Fibroblast of lung (primary cell): ENCODE measurements around the gene IRGC. TPM values are rescaled to one million over a fixed set of nuclear protein-coding genes. Genes with fewer than 3 reads are reported as not detected.
A peak's percentile ranks its signal among the peaks of the same experiment; 100 is the strongest.

Source experiments
- DNase-seq, 2 donors: peaks; one replicate each; pipeline versions ENCODE4 v3.0.0 to v3.0.0-alpha.2; 2010; ENCODE audit warnings: low read depth in 2 of 2
- H2AFZ ChIP-seq: 2 replicates; pipeline ENCODE4 v1.5.1; 2012; ENCODE audit warnings: low read length, control low read depth, inconsistent platforms
- H3K27ac ChIP-seq: 2 replicates; pipeline ENCODE4 v1.5.1; 2011; ENCODE audit warnings: low read length, control low read depth; ENCODE audit not compliant: insufficient read depth
- H3K27me3 ChIP-seq: 2 replicates; pipeline ENCODE4 v1.5.1; 2011; ENCODE audit warnings: mild to moderate bottlenecking, low read length; ENCODE audit not compliant: control insufficient read depth, insufficient read depth
- H3K36me3 ChIP-seq: 2 replicates; pipeline ENCODE4 v1.5.1; 2011; ENCODE audit warnings: low read length; ENCODE audit not compliant: control insufficient read depth, insufficient read depth
- H3K4me1 ChIP-seq: 2 replicates; pipeline ENCODE4 v1.5.1; 2011; ENCODE audit warnings: low read length; ENCODE audit not compliant: control insufficient read depth, insufficient read depth; ENCODE audit errors: extremely low read depth
- H3K4me2 ChIP-seq: 2 replicates; pipeline ENCODE4 v1.5.1; 2011; ENCODE audit warnings: low read length, control low read depth; ENCODE audit not compliant: insufficient read depth; ENCODE audit errors: extremely low read depth
- H3K4me3 ChIP-seq, 4 experiments: fragments of 200-600 bp in 1 of 4; sonication (generic) in 1 of 4; replicated peaks in 1 of 4; 2 replicates each; pipeline ENCODE4 v1.5.1; 2011 to 2016; ENCODE audit warnings: low read length in 4 of 4, low read depth in 3 of 4, mild to moderate bottlenecking in 3 of 4, control low read depth in 2 of 4, inconsistent platforms in 1 of 4, mixed read lengths in 1 of 4; ENCODE audit not compliant: insufficient read depth in 1 of 4; ENCODE audit errors: control extremely low read depth in 1 of 4
- H3K79me2 ChIP-seq: 2 replicates; pipeline ENCODE4 v1.5.1; 2012; ENCODE audit warnings: mild to moderate bottlenecking, low read length, inconsistent platforms; ENCODE audit not compliant: control insufficient read depth, insufficient read depth
- H3K9ac ChIP-seq: 2 replicates; pipeline ENCODE4 v1.5.1; 2011; ENCODE audit warnings: mild to moderate bottlenecking, low read length, control low read depth; ENCODE audit not compliant: insufficient read depth
- H3K9me3 ChIP-seq: 2 replicates; pipeline ENCODE4 v1.5.1; 2012; ENCODE audit warnings: low read depth, low read length; ENCODE audit not compliant: control insufficient read depth, insufficient read depth
- H4K20me1 ChIP-seq: 2 replicates; pipeline ENCODE4 v1.5.1; 2011; ENCODE audit warnings: low read length; ENCODE audit not compliant: control insufficient read depth, insufficient read depth; ENCODE audit errors: extremely low read depth
- EZH2 ChIP-seq: IDR thresholded peaks from 2 replicates; pipeline ENCODE4 v1.5.1; 2012; ENCODE audit warnings: low read length, control low read depth, mild to moderate bottlenecking; ENCODE audit errors: missing control alignments
- polyA plus RNA-seq, 2 donors: library from polyadenylated mRNA; depleted of rRNA in 1 of 2; stranded (reverse) in 1 of 2; unstranded in 1 of 2; fragments of >200 nt; gene quantifications; 2 replicates each; pipeline ENCODE4 v1.2.1, GENCODE V29; 2011 to 2012; ENCODE audit warnings: missing spikeins in 1 of 2
- total RNA-seq: library from RNA; depleted of rRNA; stranded (reverse); fragments of >200 nt; gene quantifications from 2 replicates; pipeline ENCODE4 v1.2.1, GENCODE V29; 2014
- TF ChIP-seq, protein P1 (sequence below), 2 donors: IDR thresholded peaks in 1 of 2; conservative IDR thresholded peaks in 1 of 2; 1 replicate in 1 of 2; 2 replicates in 1 of 2; pipeline ENCODE4 v1.5.1; 2011 to 2012; ENCODE audit warnings: low read length in 2 of 2, control low read depth in 1 of 2, inconsistent platforms in 1 of 2, low read depth in 1 of 2, mild to moderate bottlenecking in 1 of 2

IRGC gene
- total and polyA plus RNA-seq, 2 donors (not counting 1 experiment from before 2014, with no cell fraction given): not detected

DNA sequence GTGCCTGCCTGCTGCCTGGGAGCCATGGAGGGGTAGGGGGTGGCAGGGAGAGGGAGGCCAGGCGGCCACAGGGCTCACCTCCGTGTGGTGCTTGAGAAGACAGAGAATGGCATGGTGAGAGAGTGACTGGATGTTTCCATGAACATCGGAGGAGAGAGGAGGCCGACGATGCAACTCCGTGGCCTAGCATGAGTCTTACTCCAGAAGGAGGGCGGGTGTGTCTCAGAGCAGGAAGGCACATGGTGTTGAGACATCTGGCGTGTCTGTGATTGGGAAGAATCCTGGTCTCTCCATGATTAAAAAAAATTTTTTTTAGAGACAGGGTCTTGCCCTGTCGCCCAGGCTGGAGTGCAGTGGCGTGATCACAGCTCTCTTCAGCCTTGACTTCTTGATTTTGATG is 5.1 kb downstream of the IRGC start:
- Histone ChIP-seq H3K27ac (no peak overlapping the region), H2AFZ (no peak overlapping the region), H4K20me1 (no peaks in the 10 kb centered on the region), H3K27me3 (no peaks in the 10 kb centered on the region), H3K4me1 (no peaks in the 10 kb centered on the region), H3K9ac (no peak overlapping the region), H3K4me2 (no peak overlapping the region), H3K4me3 (no peak overlapping the region), H3K79me2 (no peaks in the 10 kb centered on the region), H3K9me3 (no peaks in the 10 kb centered on the region), H3K36me3 (no peaks in the 10 kb centered on the region)
- TF ChIP-seq, protein P1, sequence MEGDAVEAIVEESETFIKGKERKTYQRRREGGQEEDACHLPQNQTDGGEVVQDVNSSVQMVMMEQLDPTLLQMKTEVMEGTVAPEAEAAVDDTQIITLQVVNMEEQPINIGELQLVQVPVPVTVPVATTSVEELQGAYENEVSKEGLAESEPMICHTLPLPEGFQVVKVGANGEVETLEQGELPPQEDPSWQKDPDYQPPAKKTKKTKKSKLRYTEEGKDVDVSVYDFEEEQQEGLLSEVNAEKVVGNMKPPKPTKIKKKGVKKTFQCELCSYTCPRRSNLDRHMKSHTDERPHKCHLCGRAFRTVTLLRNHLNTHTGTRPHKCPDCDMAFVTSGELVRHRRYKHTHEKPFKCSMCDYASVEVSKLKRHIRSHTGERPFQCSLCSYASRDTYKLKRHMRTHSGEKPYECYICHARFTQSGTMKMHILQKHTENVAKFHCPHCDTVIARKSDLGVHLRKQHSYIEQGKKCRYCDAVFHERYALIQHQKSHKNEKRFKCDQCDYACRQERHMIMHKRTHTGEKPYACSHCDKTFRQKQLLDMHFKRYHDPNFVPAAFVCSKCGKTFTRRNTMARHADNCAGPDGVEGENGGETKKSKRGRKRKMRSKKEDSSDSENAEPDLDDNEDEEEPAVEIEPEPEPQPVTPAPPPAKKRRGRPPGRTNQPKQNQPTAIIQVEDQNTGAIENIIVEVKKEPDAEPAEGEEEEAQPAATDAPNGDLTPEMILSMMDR (conservative IDR thresholded peaks at IDR 0.05 in 1 of 2, IDR thresholded peaks at IDR 0.05 in 1 of 2; ENCODE audit: low read depth in 1 of 2, low read length in 2 of 2): no peak
- no peak for TF ChIP-seq EZH2
- DNase-seq: no peak

DNA sequence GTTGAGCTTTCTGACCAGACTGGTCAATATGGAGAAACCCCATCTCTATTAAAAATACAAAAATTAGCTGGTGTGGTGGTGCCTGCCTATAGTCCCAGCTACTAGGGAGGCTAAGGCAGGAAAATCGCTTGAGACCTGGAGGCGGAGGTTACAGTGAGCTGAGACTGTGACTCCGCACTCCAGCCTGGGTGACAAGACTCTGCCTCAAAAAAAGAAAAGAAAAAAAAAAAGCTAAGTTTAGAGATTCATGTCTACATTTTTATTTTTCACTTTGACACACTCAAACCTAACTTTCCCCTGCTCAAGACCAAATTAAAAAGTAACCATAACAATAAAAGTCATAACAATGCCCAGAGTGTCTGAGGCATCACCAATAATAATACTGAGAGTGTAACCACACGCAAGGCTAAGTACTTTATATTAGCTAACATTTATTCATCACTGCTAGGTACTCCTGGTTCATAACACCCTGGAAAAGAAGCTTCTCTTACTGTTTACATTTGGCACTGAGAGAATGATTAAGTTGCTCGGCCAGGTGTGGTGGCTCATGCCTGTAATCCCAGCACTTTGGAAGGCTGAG is 5.7 kb downstream of the IRGC start:
- Histone ChIP-seq H3K36me3 (no peaks in the 10 kb centered on the region), H3K9ac (no peak overlapping the region), H2AFZ (no peak overlapping the region), H3K79me2 (no peaks in the 10 kb centered on the region), H3K27me3 (no peaks in the 10 kb centered on the region), H4K20me1 (no peaks in the 10 kb centered on the region), H3K9me3 (no peaks in the 10 kb centered on the region), H3K4me3 (no peak overlapping the region), H3K4me1 (no peaks in the 10 kb centered on the region), H3K27ac (no peak overlapping the region), H3K4me2 (no peak overlapping the region)
- TF ChIP-seq, protein P1 (conservative IDR thresholded peaks at IDR 0.05 in 1 of 2, IDR thresholded peaks at IDR 0.05 in 1 of 2; ENCODE audit: low read depth in 1 of 2, low read length in 2 of 2): no peak
- no peak for TF ChIP-seq EZH2
- no peak for DNase-seq

DNA sequence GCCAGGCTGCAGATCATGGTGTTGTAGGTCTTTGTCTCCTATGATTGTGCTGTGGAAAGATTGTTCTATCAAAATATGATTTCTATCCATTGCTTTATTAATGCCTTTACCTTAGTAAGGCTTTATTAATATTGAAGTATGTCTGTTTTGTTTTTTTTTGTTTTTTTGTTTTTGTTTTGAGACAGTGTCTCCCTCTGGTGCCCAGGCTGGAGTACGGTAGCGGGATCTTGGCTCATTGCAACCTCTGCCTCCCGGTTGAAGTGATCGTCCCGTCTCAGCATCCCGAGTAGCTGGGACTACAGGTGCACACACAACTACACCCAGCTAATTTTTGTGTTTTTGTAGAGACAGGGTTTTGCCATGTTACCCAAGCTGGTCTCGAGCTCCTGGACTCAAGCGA is 7.7 kb downstream of the IRGC start:
- DNase-seq: peak in 1 of 2 donors; percentile 23
- Histone ChIP-seq H3K27ac (no peak overlapping the region), H3K4me3 (no peak overlapping the region), H2AFZ (no peak overlapping the region), H3K36me3 (peaks cover 2% of the 10 kb centered on the region), H3K9me3 (no peaks in the 10 kb centered on the region), H3K79me2 (no peaks in the 10 kb centered on the region), H3K4me2 (no peak overlapping the region), H3K4me1 (no peaks in the 10 kb centered on the region), H4K20me1 (no peaks in the 10 kb centered on the region), H3K9ac (no peak overlapping the region), H3K27me3 (no peaks in the 10 kb centered on the region)
- TF ChIP-seq EZH2: no peak
- TF ChIP-seq, protein P1 (conservative IDR thresholded peaks at IDR 0.05 in 1 of 2, IDR thresholded peaks at IDR 0.05 in 1 of 2; ENCODE audit: low read depth in 1 of 2, low read length in 2 of 2): peak; percentile 16 to 30
